GM12878 (cell line): ENCODE measurements around the gene TEPSIN. TPM values are rescaled to one million over a fixed set of nuclear protein-coding genes. Genes with fewer than 3 reads are reported as not detected.

Source experiments
- ATAC-seq: fragments of 200-7000 bp; cut with Tn5 transposase; 3 replicates; pipeline ENCODE4 v1.9.1; 2020; ENCODE audit warnings: mild to moderate bottlenecking, moderate library complexity
- BruUV-seq: library from RNA; stranded (reverse); fragments of 400-500 nt; replicated peaks from 2 replicates; lab custom pipeline; 2021; lab: Mats Ljungman, UMichigan
- CTCF ChIA-PET: fragments of 300-600 bp; sonication (Branson Sonifier 250); formaldehyde crosslinking; extraction: SDS; loops from one replicate; lab custom pipeline; 2021; ENCODE audit warnings: inconsistent platforms; lab: Yijun Ruan, JAX
- POLR2A ChIA-PET: fragments of 350-600 bp; formaldehyde crosslinking; extraction: SDS; loops from one replicate; lab custom pipeline; 2021; ENCODE audit warnings: inconsistent platforms; lab: Charles Lee
- RAD21 ChIA-PET: fragments of 300-600 bp; sonication (Branson Sonifier 250); formaldehyde crosslinking; loops from one replicate; lab custom pipeline; 2023; ENCODE audit warnings: antibody characterized with exemption; ENCODE audit not compliant: unreplicated experiment; lab: Charles Lee
- SMC1A ChIA-PET: fragments of 300-600 bp; sonication (Branson Sonifier 250); formaldehyde crosslinking; loops from one replicate; lab custom pipeline; 2023; ENCODE audit not compliant: unreplicated experiment, uncharacterized antibody; lab: Charles Lee
- DNase-seq: peaks from one replicate; pipeline ENCODE4 v3.0.0-alpha.2; 2011; ENCODE audit warnings: low read depth, low spot score
- FAIRE-seq: peaks from 3 replicates; lab custom pipeline; 2011; peaks lifted over from hg19 to GRCh38; lab: Jason Lieb, UNC
- H2AFZ ChIP-seq: 2 replicates; pipeline ENCODE4 v1.6.0; 2011; ENCODE audit warnings: low read depth, low read length, control low read depth; ENCODE audit not compliant: control insufficient read depth
- H3K27ac ChIP-seq: 2 replicates; pipeline ENCODE4 v1.5.1; 2011; ENCODE audit warnings: control low read depth; ENCODE audit not compliant: control insufficient read depth, insufficient read depth
- H3K27me3 ChIP-seq, 2 experiments: replicated peaks in 1 of 2; 2 replicates each; pipeline versions ENCODE4 v1.6.0 to v1.6.1; 2011; ENCODE audit warnings: low read length in 1 of 2; ENCODE audit not compliant: control insufficient read depth in 2 of 2, insufficient read depth in 2 of 2
- H3K36me3 ChIP-seq, 2 experiments: 2 replicates each; pipeline ENCODE4 v1.5.1; 2011; ENCODE audit warnings: low read length in 1 of 2; ENCODE audit not compliant: control insufficient read depth in 2 of 2, insufficient read depth in 2 of 2
- H3K4me1 ChIP-seq: 2 replicates; pipeline ENCODE4 v1.6.1; 2011; ENCODE audit warnings: mild to moderate bottlenecking, low read length, moderate library complexity, mixed read lengths; ENCODE audit not compliant: control insufficient read depth, insufficient read depth
- H3K4me2 ChIP-seq: 2 replicates; pipeline ENCODE4 v1.6.0; 2011; ENCODE audit warnings: control low read depth; ENCODE audit not compliant: control insufficient read depth, insufficient read depth
- H3K4me3 ChIP-seq: fragments of 200-600 bp; sonication (generic); 2 replicates; pipeline ENCODE4 v1.5.1; 2016
- H3K79me2 ChIP-seq: 2 replicates; pipeline ENCODE4 v1.6.0; 2011; ENCODE audit warnings: low read length; ENCODE audit not compliant: control insufficient read depth, insufficient read depth
- H3K9ac ChIP-seq: 2 replicates; pipeline ENCODE4 v1.8.0; 2011; ENCODE audit warnings: low read length, control low read depth, mixed read lengths; ENCODE audit not compliant: control insufficient read depth, insufficient read depth
- H3K9me3 ChIP-seq: replicated peaks from 3 replicates; pipeline ENCODE4 v1.5.1; 2011; ENCODE audit warnings: mild to moderate bottlenecking, low read length; ENCODE audit not compliant: control insufficient read depth, insufficient read depth
- H4K20me1 ChIP-seq: 2 replicates; pipeline ENCODE4 v1.6.0; 2011; ENCODE audit not compliant: control insufficient read depth, insufficient read depth
- ATF7 ChIP-seq: fragments of 450-650 bp; IDR thresholded peaks from 2 replicates; pipeline ENCODE4 v1.6.1; 2016; ENCODE audit warnings: low read depth, mild to moderate bottlenecking
- BMI1 ChIP-seq: fragments of 450-650 bp; IDR thresholded peaks from 2 replicates; pipeline ENCODE4 v1.6.1; 2016; ENCODE audit warnings: mild to moderate bottlenecking, moderate library complexity, borderline replicate concordance
- BRCA1 ChIP-seq: IDR thresholded peaks from 2 replicates; pipeline ENCODE4 v1.6.1; 2011; ENCODE audit warnings: low read depth, low read length, improper control_type of control experiment
- EGR1 ChIP-seq, 2 experiments: IDR thresholded peaks; 1 replicate in 1 of 2; 2 replicates in 1 of 2; pipeline ENCODE4 v1.6.1; 2011 to 2012; ENCODE audit warnings: low read depth in 2 of 2, low read length in 2 of 2, borderline replicate concordance in 1 of 2, mild to moderate bottlenecking in 1 of 2, moderate library complexity in 1 of 2
- IKZF1 ChIP-seq: fragments of 450-650 bp; conservative IDR thresholded peaks from 2 replicates; pipeline ENCODE4 v1.6.1; 2017; ENCODE audit warnings: antibody characterized with exemption, mild to moderate bottlenecking
- JUND ChIP-seq: IDR thresholded peaks from 2 replicates; pipeline ENCODE4 v1.6.1; 2012; ENCODE audit warnings: low read depth, mild to moderate bottlenecking, low read length, improper control_type of control experiment, moderate library complexity
- MXI1 ChIP-seq: fragments of 150-350 bp; IDR thresholded peaks from 2 replicates; pipeline ENCODE4 v1.6.1; 2011; ENCODE audit warnings: low read depth, mild to moderate bottlenecking, inconsistent platforms, low read length, improper control_type of control experiment
- NR2C1 ChIP-seq: fragments of 450-650 bp; IDR thresholded peaks from 2 replicates; pipeline ENCODE4 v1.6.1; 2017; ENCODE audit warnings: antibody characterized with exemption, mild to moderate bottlenecking, moderate library complexity
- RBBP5 ChIP-seq: fragments of 200-600 bp; sonication (generic); conservative IDR thresholded peaks from 2 replicates; pipeline ENCODE4 v1.6.1; 2016
- RUNX3 ChIP-seq: IDR thresholded peaks from 2 replicates; pipeline ENCODE4 v1.6.1; 2012; ENCODE audit warnings: low read length, inconsistent platforms
- TCF12 ChIP-seq: IDR thresholded peaks from 2 replicates; pipeline ENCODE4 v1.6.1; 2011; ENCODE audit warnings: low read depth, mild to moderate bottlenecking, low read length
- WGBS: methylation state at CpG from one replicate; pipeline ENCODE4 v1.1.6; 2016; ENCODE audit warnings: low lambda C conversion rate; ENCODE audit not compliant: insufficient replicate concordance, insufficient coverage; ENCODE audit errors: missing lambda C conversion rate; 5-methylcytosine and 5-hydroxymethylcytosine counted together
- in situ Hi-C: fragments of 300-500 bp; cut with MboI; formaldehyde crosslinking; loops from 9 replicates; pipeline ENCODE4 v1.14.3; 2018; ENCODE audit warnings: mixed read lengths
- intact Hi-C: fragments of 100-400 bp; cut with micrococcal nuclease; formaldehyde crosslinking; loops from one replicate; pipeline ENCODE4 v1.14.2; 2022; ENCODE audit not compliant: unreplicated experiment
- polyA plus RNA-seq, 11 experiments: library from polyadenylated mRNA; depleted of rRNA in 4 of 11; unstranded in 6 of 11; stranded (reverse) in 5 of 11; fragments of >200 nt; fragmentation: Nextera tagmentation in 4 of 11; fragmentation: Illumina TruSeq in 1 of 11; extraction: Ambion mirVana in 4 of 11; extraction: Trizol in 1 of 11; gene quantifications; 1 replicate in 1 of 11; 2 replicates in 10 of 11; pipeline versions ENCODE4 v1.2.1 to v1.2.3, GENCODE V29; 2011 to 2016; ENCODE audit warnings: inconsistent platforms in 2 of 11, missing spikeins in 2 of 11, low read depth in 1 of 11
- total RNA-seq, 4 experiments: library from RNA; depleted of rRNA in 3 of 4; stranded (reverse); fragments of >200 nt in 3 of 4; fragmentation: Illumina TruSeq in 1 of 4; extraction: Trizol in 1 of 4; gene quantifications; 2 replicates each; pipeline versions ENCODE4 v1.2.1 to v1.2.3, GENCODE V29; 2013 to 2021
- TF ChIP-seq, protein P1 (sequence below): fragments of 450-650 bp; IDR thresholded peaks from 2 replicates; pipeline ENCODE4 v1.6.1; 2016; ENCODE audit warnings: mild to moderate bottlenecking
- TF ChIP-seq, protein P2 (sequence below): fragments of 450-650 bp; IDR thresholded peaks from 2 replicates; pipeline ENCODE4 v1.6.1; 2017; ENCODE audit warnings: borderline replicate concordance
- TF ChIP-seq, protein P3 (sequence below): IDR thresholded peaks from 2 replicates; pipeline ENCODE4 v1.6.1; 2012; ENCODE audit warnings: low read depth, low read length, improper control_type of control experiment
- TF ChIP-seq, protein P4 (sequence below): fragments of 450-650 bp; IDR thresholded peaks from 2 replicates; pipeline ENCODE4 v1.6.1; 2018; ENCODE audit warnings: borderline replicate concordance, mild to moderate bottlenecking; ENCODE audit not compliant: partially characterized antibody
- TF ChIP-seq, protein P5 (sequence below): IDR thresholded peaks from 2 replicates; pipeline ENCODE4 v1.6.1; 2012; ENCODE audit warnings: low read length, inconsistent platforms

TEPSIN gene
- total and polyA plus RNA-seq, 10 of the 15 experiments (the other 5 are each of a cell fraction or from before 2014, with no cell fraction given) = 0.87 to 36.7 (median 5.3) TPM

DNA sequence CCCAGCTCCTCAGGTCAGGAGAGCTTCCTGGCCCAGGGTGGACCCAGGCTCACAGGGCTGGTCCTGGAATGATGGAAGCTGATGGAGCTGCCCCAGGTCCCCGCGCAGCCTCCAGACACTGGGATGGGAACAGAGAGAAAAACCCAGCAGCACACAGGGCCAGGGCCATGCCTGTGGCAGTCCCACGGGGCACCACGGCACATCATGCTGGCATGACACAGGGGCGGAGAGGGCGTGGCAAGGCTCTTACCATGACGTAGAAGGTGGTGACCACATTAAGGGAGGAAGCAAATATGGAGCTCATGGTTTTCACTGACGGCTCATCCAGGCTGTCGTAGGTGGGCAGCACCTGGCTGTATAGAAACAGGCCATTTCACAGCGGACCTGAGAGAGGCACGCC is 37.9 kb upstream of the TEPSIN start:
- in situ Hi-C loops = no loop called here
- CTCF ChIA-PET = no interaction called here
- Histone ChIP-seq H3K4me1 (no peaks in the 10 kb centered on the region), H3K27ac (no peak overlapping the region), H3K27me3 (no peaks in the 10 kb centered on the region), H3K9ac (no peak overlapping the region), H3K9me3 (no peaks in the 10 kb centered on the region), H2AFZ (no peak overlapping the region), H3K79me2 (no peaks in the 10 kb centered on the region), H3K36me3 (peaks cover 14 to 18% of the 10 kb centered on the region in 2 experiments), H3K4me2 (no peak overlapping the region), H3K4me3 (no peak overlapping the region), H4K20me1 (no peaks in the 10 kb centered on the region)
- ATAC-seq (no peak), DNase-seq (no peak), FAIRE-seq (no peak)
- intact Hi-C loops = no loop called here
- POLR2A ChIA-PET = no interaction called here
- no TSS peak for BruUV-seq
- SMC1A ChIA-PET = no interaction called here
- 89% methylated on average over 11 of the region's 11 CpGs for WGBS
- RAD21 ChIA-PET = no interaction called here
- TF ChIP-seq, protein P1, sequence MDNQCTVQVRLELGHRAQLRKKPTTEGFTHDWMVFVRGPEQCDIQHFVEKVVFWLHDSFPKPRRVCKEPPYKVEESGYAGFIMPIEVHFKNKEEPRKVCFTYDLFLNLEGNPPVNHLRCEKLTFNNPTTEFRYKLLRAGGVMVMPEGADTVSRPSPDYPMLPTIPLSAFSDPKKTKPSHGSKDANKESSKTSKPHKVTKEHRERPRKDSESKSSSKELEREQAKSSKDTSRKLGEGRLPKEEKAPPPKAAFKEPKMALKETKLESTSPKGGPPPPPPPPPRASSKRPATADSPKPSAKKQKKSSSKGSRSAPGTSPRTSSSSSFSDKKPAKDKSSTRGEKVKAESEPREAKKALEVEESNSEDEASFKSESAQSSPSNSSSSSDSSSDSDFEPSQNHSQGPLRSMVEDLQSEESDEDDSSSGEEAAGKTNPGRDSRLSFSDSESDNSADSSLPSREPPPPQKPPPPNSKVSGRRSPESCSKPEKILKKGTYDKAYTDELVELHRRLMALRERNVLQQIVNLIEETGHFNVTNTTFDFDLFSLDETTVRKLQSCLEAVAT = no peak
- TF ChIP-seq TCF12 (no peak), IKZF1 (no peak), RBBP5 (no peak), ATF7 (no peak), MXI1 (no peak), BRCA1 (no peak), BMI1 (no peak), JUND (no peak), RUNX3 (no peak), EGR1 (IDR thresholded peaks at IDR 0.05; ENCODE audit: borderline replicate concordance in 1 of 2, low read depth in 2 of 2, low read length in 2 of 2) (no peak), NR2C1 (no peak)
- TF ChIP-seq, protein P2, sequence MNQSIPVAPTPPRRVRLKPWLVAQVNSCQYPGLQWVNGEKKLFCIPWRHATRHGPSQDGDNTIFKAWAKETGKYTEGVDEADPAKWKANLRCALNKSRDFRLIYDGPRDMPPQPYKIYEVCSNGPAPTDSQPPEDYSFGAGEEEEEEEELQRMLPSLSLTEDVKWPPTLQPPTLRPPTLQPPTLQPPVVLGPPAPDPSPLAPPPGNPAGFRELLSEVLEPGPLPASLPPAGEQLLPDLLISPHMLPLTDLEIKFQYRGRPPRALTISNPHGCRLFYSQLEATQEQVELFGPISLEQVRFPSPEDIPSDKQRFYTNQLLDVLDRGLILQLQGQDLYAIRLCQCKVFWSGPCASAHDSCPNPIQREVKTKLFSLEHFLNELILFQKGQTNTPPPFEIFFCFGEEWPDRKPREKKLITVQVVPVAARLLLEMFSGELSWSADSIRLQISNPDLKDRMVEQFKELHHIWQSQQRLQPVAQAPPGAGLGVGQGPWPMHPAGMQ = no peak
- TF ChIP-seq, protein P3, sequence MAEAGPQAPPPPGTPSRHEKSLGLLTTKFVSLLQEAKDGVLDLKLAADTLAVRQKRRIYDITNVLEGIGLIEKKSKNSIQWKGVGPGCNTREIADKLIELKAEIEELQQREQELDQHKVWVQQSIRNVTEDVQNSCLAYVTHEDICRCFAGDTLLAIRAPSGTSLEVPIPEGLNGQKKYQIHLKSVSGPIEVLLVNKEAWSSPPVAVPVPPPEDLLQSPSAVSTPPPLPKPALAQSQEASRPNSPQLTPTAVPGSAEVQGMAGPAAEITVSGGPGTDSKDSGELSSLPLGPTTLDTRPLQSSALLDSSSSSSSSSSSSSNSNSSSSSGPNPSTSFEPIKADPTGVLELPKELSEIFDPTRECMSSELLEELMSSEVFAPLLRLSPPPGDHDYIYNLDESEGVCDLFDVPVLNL = no peak
- TF ChIP-seq, protein P4, sequence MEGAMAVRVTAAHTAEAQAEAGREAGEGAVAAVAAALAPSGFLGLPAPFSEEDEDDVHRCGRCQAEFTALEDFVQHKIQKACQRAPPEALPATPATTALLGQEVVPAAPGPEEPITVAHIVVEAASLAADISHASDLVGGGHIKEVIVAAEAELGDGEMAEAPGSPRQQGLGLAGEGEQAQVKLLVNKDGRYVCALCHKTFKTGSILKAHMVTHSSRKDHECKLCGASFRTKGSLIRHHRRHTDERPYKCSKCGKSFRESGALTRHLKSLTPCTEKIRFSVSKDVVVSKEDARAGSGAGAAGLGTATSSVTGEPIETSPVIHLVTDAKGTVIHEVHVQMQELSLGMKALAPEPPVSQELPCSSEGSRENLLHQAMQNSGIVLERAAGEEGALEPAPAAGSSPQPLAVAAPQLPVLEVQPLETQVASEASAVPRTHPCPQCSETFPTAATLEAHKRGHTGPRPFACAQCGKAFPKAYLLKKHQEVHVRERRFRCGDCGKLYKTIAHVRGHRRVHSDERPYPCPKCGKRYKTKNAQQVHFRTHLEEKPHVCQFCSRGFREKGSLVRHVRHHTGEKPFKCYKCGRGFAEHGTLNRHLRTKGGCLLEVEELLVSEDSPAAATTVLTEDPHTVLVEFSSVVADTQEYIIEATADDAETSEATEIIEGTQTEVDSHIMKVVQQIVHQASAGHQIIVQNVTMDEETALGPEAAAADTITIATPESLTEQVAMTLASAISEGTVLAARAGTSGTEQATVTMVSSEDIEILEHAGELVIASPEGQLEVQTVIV = no peak
- TF ChIP-seq, protein P5, sequence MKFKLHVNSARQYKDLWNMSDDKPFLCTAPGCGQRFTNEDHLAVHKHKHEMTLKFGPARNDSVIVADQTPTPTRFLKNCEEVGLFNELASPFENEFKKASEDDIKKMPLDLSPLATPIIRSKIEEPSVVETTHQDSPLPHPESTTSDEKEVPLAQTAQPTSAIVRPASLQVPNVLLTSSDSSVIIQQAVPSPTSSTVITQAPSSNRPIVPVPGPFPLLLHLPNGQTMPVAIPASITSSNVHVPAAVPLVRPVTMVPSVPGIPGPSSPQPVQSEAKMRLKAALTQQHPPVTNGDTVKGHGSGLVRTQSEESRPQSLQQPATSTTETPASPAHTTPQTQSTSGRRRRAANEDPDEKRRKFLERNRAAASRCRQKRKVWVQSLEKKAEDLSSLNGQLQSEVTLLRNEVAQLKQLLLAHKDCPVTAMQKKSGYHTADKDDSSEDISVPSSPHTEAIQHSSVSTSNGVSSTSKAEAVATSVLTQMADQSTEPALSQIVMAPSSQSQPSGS = no peak
